Hematopoietic multipotent progenitor cell treated with erythropoietin and hydrocortisone succinate and interleukin-3 and kit ligand, for 8 days (in vitro differentiated cells): Measurements from ENCODE around the gene SESN2.
"Not testable (repeated sequence)": the region's sequence is repeated elsewhere in the genome, so short reads cannot be mapped to it uniquely, and the experiment has no call there.

Experiments used
- DNase-seq: peaks from one replicate; pipeline ENCODE4 v3.0.0-alpha.2; 2015

Gene SESN2

DNA sequence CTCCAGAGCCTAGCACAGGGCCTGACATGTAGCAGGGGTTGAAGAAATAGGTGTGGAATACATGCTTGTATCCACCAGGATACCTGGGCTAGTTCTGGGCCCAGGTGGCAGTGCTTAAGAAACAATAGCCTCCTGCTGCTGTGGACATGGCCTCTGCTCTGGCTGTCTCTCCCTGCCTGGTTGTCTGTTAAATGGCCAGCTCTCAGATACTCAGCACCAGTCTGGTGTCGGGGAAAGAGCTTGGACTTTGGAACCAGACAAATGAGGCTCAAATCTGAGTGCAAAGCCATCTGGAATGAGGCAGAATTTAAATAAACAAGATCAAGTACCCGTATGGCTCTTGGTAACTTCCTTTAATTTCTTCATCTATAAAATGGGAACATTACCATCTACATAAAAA lies 31.5 kb downstream of the SESN2 start:
- no peak for DNase-seq

GRCh38 chr1:28291711-28292110 lies 32.4 kb downstream of the SESN2 start:
- DNase-seq: no peak

DNA sequence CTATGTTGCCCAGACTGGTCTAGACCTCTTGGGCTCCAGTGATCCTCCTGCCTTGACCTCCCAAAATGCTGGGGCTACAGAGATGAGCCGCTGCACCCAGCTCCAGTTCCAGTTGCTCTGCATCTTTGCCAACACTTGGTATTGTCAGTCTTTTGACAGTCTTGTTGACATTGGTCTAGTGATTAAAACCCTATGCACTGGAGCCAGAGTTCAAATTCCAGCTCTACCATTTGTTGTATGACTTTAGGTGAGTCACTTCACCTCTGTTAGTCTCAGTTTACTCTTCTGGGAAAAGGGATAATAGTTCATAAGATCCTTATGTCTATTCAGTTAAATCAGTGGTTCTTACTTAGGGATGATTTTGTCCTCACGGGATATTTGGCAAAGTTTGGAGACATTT lies 36.6 kb downstream of the SESN2 start:
- no peak for DNase-seq

- no peak for DNase-seq
Measured at GRCh38 chr1:28296401-28297261, 37.3 kb downstream of the SESN2 start.

- DNase-seq: no peak
Measured at GRCh38 chr1:28297826-28298225, 38.5 kb downstream of the SESN2 start.

DNA sequence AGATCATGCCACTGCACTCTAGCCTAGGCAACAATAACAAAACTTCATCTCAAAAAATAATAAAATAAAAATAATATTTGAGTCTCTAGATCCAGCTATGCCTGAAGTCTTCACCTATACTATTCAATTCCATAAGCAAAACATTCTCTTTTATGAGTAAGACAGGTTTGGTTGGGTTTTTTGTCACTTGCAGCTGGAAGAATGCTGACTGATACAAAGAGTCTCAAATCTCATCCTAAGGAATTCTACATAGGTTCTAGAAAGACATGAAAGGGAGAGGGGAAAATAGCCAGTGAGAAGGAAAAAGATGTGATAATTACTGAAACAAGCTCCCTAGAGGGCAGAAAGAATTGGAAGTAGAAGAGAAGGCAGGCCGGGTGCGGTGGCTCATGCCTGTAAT lies 39.1 kb downstream of the SESN2 start:
- no peak for DNase-seq

DNA sequence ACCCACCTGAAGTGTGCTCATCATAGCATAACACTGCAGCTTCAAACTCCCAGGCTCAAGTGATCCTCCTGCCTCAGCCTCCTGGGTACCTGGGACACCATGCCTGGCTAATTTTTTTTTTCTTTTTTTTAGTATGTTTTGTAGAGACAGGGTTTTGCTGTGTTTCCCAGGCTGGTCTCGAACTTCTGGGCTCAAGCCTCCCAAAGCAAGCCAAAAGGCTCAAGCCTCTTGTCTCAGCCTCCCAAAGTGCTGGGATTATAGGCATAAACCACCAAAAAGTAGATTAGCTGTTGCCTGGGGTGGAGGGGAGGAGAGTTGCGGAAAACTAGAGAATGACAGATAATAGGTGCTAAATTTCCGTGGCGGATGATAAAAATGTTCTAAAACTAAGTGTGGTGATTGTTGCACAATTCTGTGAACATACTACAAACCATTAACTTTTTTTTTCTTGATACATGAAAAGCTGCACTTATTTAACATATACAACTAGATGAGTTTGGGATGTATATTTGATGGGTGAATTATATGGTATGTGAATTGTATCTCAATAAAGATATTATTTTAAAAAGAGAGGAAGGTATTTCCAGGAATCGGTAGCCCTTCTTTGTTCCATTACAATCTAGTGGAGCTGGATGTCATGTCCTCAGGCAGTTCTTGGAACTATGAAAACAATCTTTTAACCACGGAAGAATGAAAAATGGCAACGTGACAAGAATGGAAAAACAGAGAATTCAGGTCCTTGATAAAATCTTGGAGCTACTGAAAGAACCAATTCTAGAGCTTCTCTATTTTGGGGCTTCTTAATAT lies 42.3 kb downstream of the SESN2 start:
- DNase-seq: peak; percentile 48

GRCh38 chr1:28302247-28302646 lies 42.9 kb downstream of the SESN2 start:
- DNase-seq: no peak

GRCh38 chr1:28306301-28306949 lies 47.1 kb downstream of the SESN2 start:
- no peak for DNase-seq

DNA sequence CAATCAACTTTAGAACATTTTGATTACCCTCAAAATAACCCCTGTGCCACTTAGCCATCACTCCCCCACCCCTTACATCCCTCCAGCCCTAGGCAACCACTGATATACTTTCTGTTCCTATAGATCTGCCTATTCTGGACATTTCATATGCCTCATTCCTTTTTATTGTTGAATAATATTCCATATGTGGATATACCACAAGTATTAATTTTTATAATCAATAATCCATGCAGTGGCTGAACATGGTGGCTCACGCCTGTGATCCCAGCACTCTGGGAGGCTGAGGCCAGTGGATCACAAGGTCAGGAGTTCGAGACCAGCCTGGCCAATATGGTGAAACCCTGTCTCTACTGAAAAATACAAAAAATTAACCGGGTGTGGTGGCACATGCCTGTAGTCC lies 49.4 kb downstream of the SESN2 start:
- DNase-seq: no peak

- no peak for DNase-seq
Measured at GRCh38 chr1:28309702-28310101, 50.4 kb downstream of the SESN2 start.

DNA sequence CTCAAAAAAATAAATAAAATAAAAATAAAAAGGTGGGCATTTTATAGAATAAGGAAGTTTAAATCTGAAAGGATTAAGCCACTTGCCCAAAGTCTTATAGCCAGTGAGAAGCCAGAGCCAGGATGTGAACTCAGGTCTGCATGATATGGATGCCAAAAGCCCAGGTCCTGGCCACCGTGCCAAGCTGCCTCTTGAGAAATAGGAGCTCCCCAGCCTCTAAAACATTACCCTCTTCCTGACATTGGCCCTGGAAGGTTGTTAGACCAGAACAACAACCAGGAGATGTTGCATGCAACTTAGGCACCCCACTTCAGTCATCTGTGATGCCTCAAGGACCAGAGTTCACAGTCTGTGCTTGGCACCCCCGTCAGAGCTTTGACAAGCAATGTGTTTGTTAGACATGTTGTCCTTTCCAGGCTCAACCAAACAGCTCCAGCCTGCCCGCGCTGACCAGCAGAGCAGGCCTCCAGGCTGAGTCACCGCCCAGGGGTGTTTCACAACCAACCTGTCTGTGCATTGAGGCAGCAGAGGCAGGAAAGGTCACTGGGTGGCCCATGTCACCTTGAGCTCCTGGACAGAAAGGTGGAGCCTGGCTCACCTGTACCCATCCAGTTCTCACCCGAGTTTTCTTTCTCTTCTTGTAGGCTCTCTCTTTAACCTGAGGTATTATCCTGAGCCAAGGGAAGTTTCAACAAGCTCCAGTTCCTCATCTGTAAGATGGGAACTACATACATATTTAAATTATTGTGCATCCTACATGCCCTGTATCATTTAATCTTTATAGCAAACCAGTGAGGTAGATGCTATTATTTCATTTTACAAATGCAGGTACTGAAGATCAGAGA lies 54.6 kb downstream of the SESN2 start:
- DNase-seq: no peak

DNA sequence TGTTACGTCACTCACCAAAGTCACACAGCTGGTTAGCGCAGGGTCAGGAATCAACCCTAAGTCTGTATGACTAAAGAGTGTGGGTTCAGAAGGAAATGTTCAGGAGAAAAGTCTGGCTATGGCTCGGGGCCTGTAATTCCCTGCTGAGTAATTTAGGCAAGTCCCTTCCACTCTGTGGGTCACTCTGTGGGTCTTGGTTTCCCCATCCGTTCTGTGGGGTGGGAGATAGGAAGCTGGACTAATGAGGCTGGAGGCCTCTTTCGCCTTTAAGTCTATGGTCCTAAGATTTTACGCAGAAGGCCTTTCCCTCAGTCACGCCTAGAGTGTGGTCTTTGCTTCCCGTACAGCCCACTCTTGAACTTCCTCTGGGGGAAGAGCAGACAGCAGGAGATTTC lies 55.2 kb downstream of the SESN2 start:
- no peak for DNase-seq

GRCh38 chr1:28317014-28317413 lies 57.7 kb downstream of the SESN2 start:
- no peak for DNase-seq

- no peak for DNase-seq
Measured at GRCh38 chr1:28322194-28322593, 62.9 kb downstream of the SESN2 start.

GRCh38 chr1:28323720-28324119 lies 64.4 kb downstream of the SESN2 start:
- DNase-seq: no peak

DNA sequence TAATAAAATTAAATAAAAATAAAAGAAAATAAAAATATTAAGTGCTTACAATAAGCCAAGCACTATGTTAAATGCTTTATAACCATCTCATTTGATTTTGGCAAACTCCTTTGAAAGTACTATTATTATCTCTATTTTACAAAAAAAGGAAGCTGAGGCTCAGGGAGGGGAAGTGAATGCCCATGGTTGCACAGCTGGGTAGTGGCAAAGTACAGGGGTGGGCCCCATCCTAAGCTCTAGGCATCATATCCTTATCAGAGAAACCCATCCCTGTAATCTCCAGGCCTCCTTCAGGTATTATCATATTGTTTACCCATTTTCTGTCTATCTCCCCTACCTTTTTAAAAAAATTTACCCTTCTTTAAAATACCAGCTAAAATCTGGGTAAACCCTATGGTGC lies 67.2 kb downstream of the SESN2 start:
- DNase-seq: peak; percentile 42

- DNase-seq: peak; percentile 14
Measured at GRCh38 chr1:28326984-28327383, 67.7 kb downstream of the SESN2 start.

- not testable (repeated sequence) for DNase-seq
Measured at GRCh38 chr1:28327431-28327830, 68.1 kb downstream of the SESN2 start.

DNA sequence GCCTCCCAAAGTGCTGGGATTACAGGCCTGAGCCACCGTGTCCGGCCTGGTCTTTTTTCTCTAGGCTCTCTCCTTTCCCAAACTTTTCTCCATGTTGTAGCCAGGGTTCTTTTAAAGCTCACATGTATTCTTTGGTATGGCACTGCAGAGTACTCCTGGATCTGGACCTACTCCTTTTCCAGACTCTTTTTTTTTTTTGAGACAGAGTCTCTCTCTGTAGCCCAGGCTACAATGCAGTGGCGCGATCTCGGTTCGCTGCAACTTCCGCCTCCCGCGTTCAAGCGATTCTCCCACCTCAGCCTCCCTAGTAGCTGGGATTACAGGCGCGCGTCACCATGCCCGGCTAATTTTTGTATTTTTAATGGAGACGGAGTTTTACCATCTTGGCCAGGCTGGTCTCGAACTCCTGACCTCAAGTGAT lies 68.9 kb downstream of the SESN2 start:
- no peak for DNase-seq

GRCh38 chr1:28329395-28330153 lies 70.3 kb downstream of the SESN2 start:
- DNase-seq: peak; percentile 61
